K562 (cell line): ENCODE data around the gene ITPRID2. TPM values are rescaled to one million over a fixed set of nuclear protein-coding genes. Genes with fewer than 3 reads are reported as not detected.

Experiments used
- ATAC-seq: fragments of 200-7000 bp; cut with Tn5 transposase; 3 replicates; pipeline ENCODE4 v1.9.1; 2020; ENCODE audit warnings: moderate library complexity
- BruUV-seq: library from RNA; stranded (reverse); fragments of 400-500 nt; replicated peaks from 2 replicates; lab custom pipeline; 2021; lab: Mats Ljungman, UMichigan
- CTCF ChIA-PET: fragments of 300-600 bp; formaldehyde crosslinking; extraction: SDS; loops from one replicate; lab custom pipeline; 2021; ENCODE audit warnings: low intra/inter-chr PET ratio; lab: Yijun Ruan, JAX
- POLR2A ChIA-PET: fragments of 300-600, 350-650 bp; sonication (Branson Sonifier 250); formaldehyde crosslinking; extraction: SDS; loops from one replicate; lab custom pipeline; 2021; ENCODE audit warnings: antibody characterized with exemption, inconsistent platforms; lab: Yijun Ruan, JAX
- DNase-seq, 4 experiments: peaks; one replicate each; pipeline versions ENCODE4 v3.0.0 to v3.0.0-alpha.2; 2011 to 2018; ENCODE audit warnings: low spot score in 3 of 4, mixed read lengths in 3 of 4; ENCODE audit errors: extremely low read depth in 1 of 4
- FAIRE-seq: peaks from 2 replicates; lab custom pipeline; 2011; peaks lifted over from hg19 to GRCh38; lab: Jason Lieb, UNC
- H2AFZ ChIP-seq: 2 replicates; pipeline ENCODE4 v1.6.0; 2011; ENCODE audit warnings: low read depth, low read length, control low read depth, inconsistent platforms
- H3K27ac ChIP-seq: fragments of 200-600 bp; 3 replicates; pipeline ENCODE4 v1.8.0; 2011; ENCODE audit warnings: low read depth, mild to moderate bottlenecking, control low read depth, inconsistent platforms, low read length, moderate library complexity, mixed read lengths; ENCODE audit errors: extremely low read depth
- H3K27me3 ChIP-seq, 2 experiments: fragments of 300-600 bp in 1 of 2; 2 replicates in 1 of 2; 3 replicates in 1 of 2; pipeline versions ENCODE4 v1.6.0 to v1.8.0; 2011; ENCODE audit warnings: inconsistent platforms in 2 of 2, low read length in 2 of 2, mild to moderate bottlenecking in 1 of 2, mixed read lengths in 1 of 2, moderate library complexity in 1 of 2; ENCODE audit not compliant: control insufficient read depth in 2 of 2, insufficient read depth in 2 of 2
- H3K36me3 ChIP-seq: fragments of 300-600 bp; 3 replicates; pipeline ENCODE4 v1.8.0; 2011; ENCODE audit warnings: mild to moderate bottlenecking, low read length, inconsistent platforms; ENCODE audit not compliant: control insufficient read depth, insufficient read depth
- H3K4me1 ChIP-seq, 2 experiments: fragments of 200-600 bp in 1 of 2; replicated peaks in 1 of 2; 2 replicates in 1 of 2; 3 replicates in 1 of 2; pipeline versions ENCODE4 v1.5.1 to v1.8.0; 2011; ENCODE audit warnings: inconsistent platforms in 2 of 2, low read length in 2 of 2, mild to moderate bottlenecking in 1 of 2, mixed read lengths in 1 of 2, moderate library complexity in 1 of 2; ENCODE audit not compliant: control insufficient read depth in 2 of 2, insufficient read depth in 2 of 2
- H3K4me2 ChIP-seq: 2 replicates; pipeline ENCODE4 v1.6.1; 2011; ENCODE audit warnings: low read length, control low read depth, inconsistent platforms, mixed read lengths; ENCODE audit not compliant: insufficient read depth
- H3K4me3 ChIP-seq: fragments of 200-600 bp; sonication (generic), shearing (Covaris generic); 2 replicates; pipeline ENCODE4 v1.5.1; 2016; ENCODE audit warnings: control low read depth, inconsistent platforms
- H3K79me2 ChIP-seq: fragments of 200-600 bp; 3 replicates; pipeline ENCODE4 v1.8.0; 2011; ENCODE audit warnings: low read length, inconsistent platforms; ENCODE audit not compliant: control insufficient read depth, insufficient read depth
- H3K9ac ChIP-seq, 2 experiments: 2 replicates each; pipeline versions ENCODE4 v1.6.0 to v1.6.1; 2011; ENCODE audit warnings: low read depth in 2 of 2, low read length in 2 of 2, control low read depth in 1 of 2, inconsistent platforms in 1 of 2, mild to moderate bottlenecking in 1 of 2, mixed read lengths in 1 of 2; ENCODE audit not compliant: insufficient read depth in 1 of 2
- H3K9me1 ChIP-seq: one replicate; pipeline ENCODE4 v1.6.0; 2011; ENCODE audit warnings: inconsistent platforms, mild to moderate bottlenecking, low read length, moderate library complexity; ENCODE audit not compliant: control insufficient read depth, insufficient read depth
- H3K9me3 ChIP-seq: replicated peaks from 2 replicates; pipeline ENCODE4 v1.5.1; 2011; ENCODE audit warnings: low read depth, low read length, inconsistent platforms; ENCODE audit not compliant: control insufficient read depth, insufficient read depth
- H4K20me1 ChIP-seq: replicated peaks from 2 replicates; pipeline ENCODE4 v1.6.1; 2011; ENCODE audit warnings: low read length, inconsistent platforms, mixed read lengths; ENCODE audit not compliant: control insufficient read depth, insufficient read depth
- CEBPB ChIP-seq: fragments of 450-650 bp; IDR thresholded peaks from 2 replicates; pipeline ENCODE4 v1.6.1; 2016; ENCODE audit warnings: missing genetic modification characterization, missing compliant biosample characterization
- CEBPG ChIP-seq, 3 experiments: fragments of 200-800 bp in 1 of 3; sonication (Bioruptor generic) in 1 of 3; sonication (generic) in 1 of 3; formaldehyde crosslinking in 1 of 3; IDR thresholded peaks in 2 of 3; conservative IDR thresholded peaks in 1 of 3; 2 replicates each; pipeline versions ENCODE4 v1.6.1 to v1.8.0; 2016 to 2022; ENCODE audit warnings: missing compliant biosample characterization in 2 of 3, missing genetic modification characterization in 2 of 3, mild to moderate bottlenecking in 1 of 3, missing genetic modification reagents in 1 of 3
- RNF2 ChIP-seq: sonication (generic); IDR thresholded peaks from 2 replicates; pipeline ENCODE4 v1.6.1; 2016
- WGBS: fragments of 100-300 bp; shearing (Covaris generic); methylation state at CpG from one replicate; pipeline ENCODE4 v1.1.6; 2016; ENCODE audit warnings: low coverage, mixed read lengths; ENCODE audit not compliant: insufficient coverage; ENCODE audit errors: missing lambda C conversion rate; 5-methylcytosine and 5-hydroxymethylcytosine counted together
- in situ Hi-C: fragments of 300-500 bp; cut with MboI; formaldehyde crosslinking; loops from 4 replicates; pipeline ENCODE4 v1.15.0; 2018; ENCODE audit warnings: inconsistent platforms, mixed read lengths
- intact Hi-C: fragments of 100-400 bp; cut with micrococcal nuclease; formaldehyde crosslinking; loops from 2 replicates; pipeline ENCODE4 v1.14.2; 2022
- polyA plus RNA-seq, 8 experiments: library from polyadenylated mRNA; depleted of rRNA in 4 of 8; stranded (reverse) in 5 of 8; unstranded in 3 of 8; fragments of >200 nt; fragmentation: Nextera tagmentation in 2 of 8; fragmentation: Illumina TruSeq in 1 of 8; extraction: Ambion mirVana in 2 of 8; extraction: Trizol in 1 of 8; gene quantifications; 2 replicates each; pipeline versions ENCODE4 v1.2.1 to v1.2.3, GENCODE V29; 2011 to 2014; ENCODE audit warnings: inconsistent platforms in 1 of 8, missing spikeins in 1 of 8
- total RNA-seq, 7 experiments: library from RNA; depleted of rRNA in 6 of 7; stranded (reverse); fragments of >200 nt in 6 of 7; fragmentation: Illumina TruSeq in 2 of 7; extraction: Trizol in 2 of 7; gene quantifications; 2 replicates each; pipeline versions ENCODE4 v1.2.1 to v1.2.3, GENCODE V29; 2011 to 2021; ENCODE audit warnings: low replicate concordance in 1 of 7

The ITPRID2 gene
- total and polyA plus RNA-seq, 9 of the 15 experiments (the other 6 are each of a cell fraction or from before 2014, with no cell fraction given), result 18.5 to 77.8 (median 52.0) TPM

DNA sequence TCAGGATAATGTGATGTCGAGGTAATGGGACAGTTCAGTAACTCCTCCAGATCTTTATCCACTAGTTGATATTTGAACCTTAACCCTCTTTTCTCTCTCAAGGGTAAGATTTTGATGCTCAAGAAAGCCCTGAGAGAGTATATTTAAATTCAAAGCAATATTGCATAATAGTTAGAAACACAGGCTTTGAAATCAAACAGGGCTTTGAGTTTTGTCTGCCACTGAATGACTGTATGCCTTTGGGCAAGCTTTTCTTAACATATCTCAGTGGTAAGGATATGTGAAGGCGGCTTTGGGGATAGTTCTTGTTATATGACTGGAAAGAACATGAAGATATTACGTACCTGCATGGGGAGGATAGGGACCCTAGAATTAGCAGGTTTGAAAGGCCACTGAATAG is 11.1 kb downstream of the ITPRID2 start:
- Histone ChIP-seq H3K4me3 (no peak overlapping the region), H3K9ac (no peak overlapping the region), H3K27ac (no peak overlapping the region), H3K79me2 (peaks cover 16% of the 10 kb centered on the region; the same call in 2 of the 3 replicates)
- ATAC-seq, result peak; percentile 9
- CTCF ChIA-PET, result interaction anchor here (0.5 to 2.9 kb wide), 2 partner anchors 150 to 160 kb away, joined by 3 to 23 read pairs; no protein-coding TSS in a partner anchor
- TF ChIP-seq RNF2 (no peak), CEBPG (CRISPR knock-in tag; IDR thresholded peaks at IDR 0.05) (no peak), CEBPG (tag; conservative IDR thresholded peaks at IDR 0.05 in 1 of 2, IDR thresholded peaks at IDR 0.05 in 1 of 2) (peak; percentile 16 to 74; a peak in 2 of 4 replicates), CEBPB (peak; percentile 66; the same call in 1 of the 2 replicates)
- TF ChIP-seq, all 486 proteins: peak for 2
- Histone ChIP-seq H3K36me3 (peaks cover 93% of the 10 kb centered on the region), H3K4me2 (no peak overlapping the region), H3K4me1 (peaks cover 0 to 7% of the 10 kb centered on the region in 2 experiments; a peak in 2 of 5 replicates), H3K27me3 (no peaks in the 10 kb centered on the region), H2AFZ (no peak overlapping the region), H3K9me1 (no peaks in the 10 kb centered on the region), H3K9me3 (no peaks in the 10 kb centered on the region), H4K20me1 (no peaks in the 10 kb centered on the region)
- no peak for FAIRE-seq
- no TSS peak for BruUV-seq
- POLR2A ChIA-PET, result interaction anchor here (0.7 to 1.2 kb wide), 2 partner anchors 10 to 12 kb away, joined by 3 read pairs; no protein-coding TSS in a partner anchor
- in situ Hi-C loops (no loop called here), intact Hi-C loops (loop anchor here (5.0 kb wide), 1 partner anchor 140 kb away; no protein-coding TSS in a partner anchor)
- DNase-seq, result no peak
- WGBS, result 95% methylated on average over 3 of the region's 3 CpGs
